A204.1 (cell line): ENCODE data around the gene VPS37C.
"Not testable (repeated sequence)": the region's sequence is repeated elsewhere in the genome, so short reads cannot be mapped to it uniquely, and the experiment has no call there.

Experiments used
- FAIRE-seq: peaks from 2 replicates; lab custom pipeline; 2012; peaks lifted over from hg19 to GRCh38; lab: Jason Lieb, UNC

VPS37C gene

DNA sequence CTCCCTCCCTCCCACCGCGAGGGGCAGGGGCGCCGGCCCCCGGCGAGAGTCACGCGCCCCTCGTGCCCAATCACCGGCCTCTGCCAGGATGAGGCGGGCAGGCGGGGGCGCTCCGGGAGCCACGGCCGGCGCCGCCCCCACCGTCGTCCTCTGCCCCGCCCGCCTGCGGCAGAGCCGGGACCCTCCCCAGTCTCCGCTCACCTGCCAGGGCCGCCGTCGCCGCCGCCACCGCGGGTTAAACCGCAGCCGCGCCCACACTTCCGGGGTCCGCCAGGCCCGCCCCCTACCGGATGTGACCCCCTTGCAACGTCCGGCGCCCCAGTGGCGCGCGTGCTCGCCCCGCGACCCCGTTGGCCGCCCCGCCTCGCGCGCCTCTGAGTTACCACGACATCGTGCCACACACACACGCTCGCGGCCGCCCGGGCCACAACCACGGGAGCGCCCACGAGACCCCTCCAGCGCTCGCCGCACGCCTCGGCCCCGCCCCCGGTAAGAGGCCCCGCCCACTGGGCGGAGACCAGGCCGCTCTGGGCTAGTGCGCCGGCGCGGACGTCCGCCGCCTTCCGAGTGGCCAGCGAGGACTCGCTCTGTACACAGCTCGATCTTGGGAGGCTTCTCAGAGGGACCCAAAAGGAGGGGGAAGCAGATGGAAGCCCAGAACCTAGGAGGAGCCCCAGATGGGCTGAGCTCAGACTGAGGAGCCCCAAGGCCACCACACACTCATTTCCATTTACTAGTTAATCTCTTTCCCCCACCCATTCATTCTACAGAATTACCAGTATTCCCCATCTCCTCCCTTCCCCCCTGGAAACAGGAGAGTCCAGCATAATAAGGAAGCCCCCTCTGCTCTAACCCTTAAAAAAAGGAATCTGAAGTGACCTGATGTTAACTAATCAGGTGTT is at the start of gene VPS37C:
Gene VPS37C, minus strand, starts transcription at position 237 of the 902 bp plus-strand sequence. CDS start 22,597 bp downstream, outside the sequence.
- FAIRE-seq: no peak

DNA sequence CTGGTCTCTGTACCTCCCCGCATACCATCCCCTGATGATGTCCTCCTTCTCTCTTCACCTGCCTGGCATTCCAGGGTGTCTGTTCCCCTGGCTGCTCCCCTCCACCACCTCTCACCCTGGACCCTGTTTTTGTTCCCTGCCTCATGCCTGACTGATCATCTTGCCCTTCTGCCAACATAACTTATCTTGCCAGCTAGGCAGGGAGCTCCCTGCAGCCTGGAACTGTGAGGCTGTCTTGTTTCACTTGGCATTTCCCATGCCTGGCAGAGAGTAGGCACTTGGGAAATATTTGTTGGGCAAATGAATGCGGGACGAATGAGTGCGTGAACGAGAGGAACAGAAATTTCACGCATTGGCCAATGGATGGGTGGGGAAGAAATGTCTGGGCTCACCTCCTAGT is 49.4 kb upstream of the VPS37C start:
- not testable (repeated sequence) for FAIRE-seq

DNA sequence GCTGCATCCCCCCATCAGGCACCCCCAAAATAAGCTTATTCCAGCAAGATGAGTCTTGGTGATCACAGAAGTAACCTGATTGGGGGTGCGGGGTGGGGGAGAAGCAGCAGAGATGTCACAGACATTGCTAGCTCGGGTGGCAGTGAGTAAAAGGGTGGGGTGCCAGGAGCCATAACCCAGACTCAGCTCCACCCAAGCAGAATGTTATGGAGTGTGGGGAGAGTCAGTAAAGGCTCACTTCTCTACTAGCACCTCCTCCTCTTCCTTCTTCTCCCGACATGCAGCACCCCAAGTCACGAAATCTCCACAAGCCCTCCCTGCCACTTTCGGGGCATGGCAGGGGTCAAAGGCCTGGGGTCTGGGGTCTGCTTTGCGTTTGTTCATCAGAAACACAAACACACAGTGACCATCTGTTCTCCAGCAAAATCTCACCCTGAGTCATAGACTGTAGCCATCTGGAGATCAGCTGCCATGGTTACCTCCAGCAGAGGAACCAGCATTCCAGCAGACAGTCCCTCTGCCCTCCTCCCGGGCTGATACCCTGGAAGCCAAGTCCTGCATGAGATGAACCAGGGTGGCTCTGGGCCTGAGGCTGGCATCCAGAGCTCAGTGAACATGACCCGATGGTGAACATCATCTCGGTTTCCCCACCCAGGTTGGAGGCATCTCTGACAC is 46.5 kb upstream of the VPS37C start:
- not testable (repeated sequence) for FAIRE-seq

DNA sequence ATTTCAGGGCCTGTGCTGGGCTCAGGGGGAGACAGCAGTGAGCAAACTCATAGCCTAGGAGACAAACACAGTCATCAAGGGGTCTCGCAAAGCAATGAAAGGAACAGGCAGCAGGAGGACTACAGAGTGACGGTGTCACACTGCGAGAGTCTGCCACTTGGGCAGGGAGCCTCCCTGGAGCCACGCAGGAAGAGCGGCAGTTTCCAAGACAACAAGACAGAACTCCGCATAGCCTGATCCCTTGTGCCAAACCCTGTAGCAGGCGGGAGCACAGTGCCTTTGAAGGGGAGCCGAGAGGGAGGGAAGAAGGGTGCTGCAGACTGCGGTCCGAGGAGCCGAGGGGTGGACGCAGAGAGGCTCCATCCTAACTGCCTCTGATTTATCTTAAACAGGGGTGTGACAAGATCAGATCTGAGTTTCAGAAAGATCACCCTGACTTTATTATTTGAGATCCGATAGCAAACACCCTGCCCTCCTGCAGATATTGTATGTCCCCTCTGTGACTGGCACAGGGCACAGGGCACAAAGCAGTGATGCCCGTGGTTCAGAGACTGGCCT is 43.4 kb upstream of the VPS37C start:
- FAIRE-seq: not testable (repeated sequence)

DNA sequence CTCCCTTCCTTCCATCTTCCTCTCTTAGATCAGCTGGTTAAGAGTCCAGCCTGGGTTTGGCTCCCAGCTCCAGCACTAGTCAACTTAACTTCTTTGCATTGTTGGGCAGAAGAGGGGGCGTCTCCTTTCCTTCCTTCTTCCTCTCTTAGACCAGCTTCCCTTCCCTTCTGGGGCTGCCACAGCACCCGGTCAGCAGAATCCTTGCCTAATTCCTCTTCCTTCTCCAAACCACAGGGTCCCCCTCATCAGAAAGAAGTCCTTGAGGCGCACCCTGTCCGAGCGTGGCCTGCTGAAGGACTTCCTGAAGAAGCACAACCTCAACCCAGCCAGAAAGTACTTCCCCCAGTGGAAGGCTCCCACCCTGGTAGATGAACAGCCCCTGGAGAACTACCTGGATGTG is 42.6 kb upstream of the VPS37C start:
- FAIRE-seq: not testable (repeated sequence)

DNA sequence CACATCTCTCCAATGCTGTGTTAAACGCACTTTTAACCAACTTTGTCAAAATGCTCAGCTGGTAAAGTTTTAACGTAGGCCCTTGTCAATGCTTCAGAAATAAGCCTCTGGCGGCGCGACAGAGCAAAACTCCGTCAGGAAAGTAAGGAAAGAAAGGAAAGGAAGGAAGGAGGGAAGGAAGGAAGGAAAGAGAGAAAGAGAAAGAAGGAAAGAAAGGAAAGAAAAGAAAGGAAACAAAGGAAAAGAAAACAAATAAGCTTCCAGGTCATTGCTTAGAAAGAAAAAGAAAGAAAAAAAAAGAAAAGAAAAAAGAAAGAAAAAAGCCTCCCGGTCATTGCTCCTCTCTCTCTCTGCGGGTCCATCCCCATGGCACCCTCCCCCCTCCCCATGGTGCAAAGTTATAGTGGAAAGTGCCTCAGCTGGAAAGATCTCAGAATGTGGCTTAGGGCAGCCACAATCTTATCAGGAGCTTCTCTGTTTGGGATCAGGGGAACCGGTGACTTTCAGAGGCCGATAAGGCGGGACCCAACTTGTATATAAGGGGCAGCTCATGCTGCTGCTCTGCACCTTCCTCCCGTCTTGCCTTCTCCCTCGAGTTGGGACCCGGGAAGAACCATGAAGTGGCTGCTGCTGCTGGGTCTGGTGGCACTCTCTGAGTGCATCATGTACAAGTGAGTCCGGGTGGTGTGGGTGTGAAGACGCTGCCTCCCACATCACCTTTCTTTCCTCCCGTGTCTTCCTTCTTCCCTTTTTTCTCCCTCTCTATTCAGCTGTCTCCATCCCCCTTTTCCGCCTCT is 41.9 kb upstream of the VPS37C start, which contains the start of gene PGA3:
Gene PGA3, plus strand, starts transcription at position 566 of the 797 bp plus-strand sequence. Its CDS starts 50 bp downstream, at position 616.
- FAIRE-seq: not testable (repeated sequence)

DNA sequence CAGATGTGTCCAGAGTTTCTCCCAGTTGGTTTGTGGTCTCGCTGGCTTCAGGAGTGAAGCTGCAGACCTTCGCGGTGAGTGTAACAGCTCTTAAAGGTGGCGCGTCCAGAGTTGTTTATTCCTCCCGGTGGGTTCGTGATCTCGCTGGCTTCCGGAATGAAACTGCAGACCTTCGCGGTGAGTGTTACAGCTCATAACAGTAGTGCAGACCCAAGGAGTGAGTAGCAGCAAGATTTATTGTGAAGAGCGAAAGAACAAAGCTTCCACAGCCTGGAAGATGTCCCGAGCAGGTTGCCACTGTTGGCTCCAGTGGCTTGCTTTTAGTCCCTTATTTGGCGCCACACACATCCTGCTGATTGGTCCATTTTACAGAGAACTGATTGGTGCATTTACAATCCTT is 40.2 kb upstream of the VPS37C start:
- no peak for FAIRE-seq

DNA sequence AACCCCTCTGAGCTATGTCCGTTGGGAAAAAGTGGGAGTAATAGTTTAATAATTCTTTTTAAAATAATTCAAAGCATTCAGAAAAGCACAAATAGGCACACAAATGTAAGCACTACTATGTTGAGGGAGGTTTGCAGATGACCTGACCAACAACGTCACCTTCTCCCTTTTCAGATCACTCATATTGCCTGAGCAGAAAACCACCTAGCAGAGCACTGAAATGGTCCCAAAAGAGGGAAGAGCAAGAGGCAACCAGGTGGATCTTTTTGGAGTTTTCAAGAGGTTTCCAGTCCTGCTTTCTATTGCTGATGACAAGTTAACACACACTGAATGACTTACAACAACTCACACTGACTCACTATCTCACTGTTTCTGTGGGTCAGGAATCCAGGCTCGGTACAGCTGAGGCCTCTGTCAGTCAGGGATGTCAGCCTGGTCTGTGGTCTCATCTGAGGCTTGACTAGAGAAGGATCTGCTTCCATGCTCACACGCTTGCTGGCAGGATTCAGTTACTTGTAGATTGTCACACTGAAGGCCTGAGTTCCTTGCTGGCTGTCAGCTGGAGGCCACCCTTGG is 37.8 kb upstream of the VPS37C start:
- FAIRE-seq: no peak

DNA sequence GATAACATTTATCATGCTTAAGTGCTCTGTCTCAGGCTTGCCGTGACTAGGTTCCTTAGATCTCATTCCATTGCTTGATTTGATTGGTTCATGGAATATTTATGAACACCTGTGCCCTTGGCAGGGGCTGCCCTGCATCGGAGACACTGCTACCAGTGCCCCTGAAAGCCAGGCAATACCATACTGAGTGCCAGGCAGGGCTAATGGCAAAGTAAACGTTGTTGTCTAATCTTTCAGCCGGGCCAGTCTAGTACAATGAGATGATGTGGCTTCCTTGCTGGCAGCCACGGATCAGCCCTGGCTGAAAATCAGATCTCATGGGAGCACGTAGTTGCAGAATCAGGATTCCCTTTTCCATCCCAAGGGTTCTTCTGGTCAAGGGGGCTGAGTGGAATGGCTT is 37.1 kb upstream of the VPS37C start:
- FAIRE-seq: no peak

DNA sequence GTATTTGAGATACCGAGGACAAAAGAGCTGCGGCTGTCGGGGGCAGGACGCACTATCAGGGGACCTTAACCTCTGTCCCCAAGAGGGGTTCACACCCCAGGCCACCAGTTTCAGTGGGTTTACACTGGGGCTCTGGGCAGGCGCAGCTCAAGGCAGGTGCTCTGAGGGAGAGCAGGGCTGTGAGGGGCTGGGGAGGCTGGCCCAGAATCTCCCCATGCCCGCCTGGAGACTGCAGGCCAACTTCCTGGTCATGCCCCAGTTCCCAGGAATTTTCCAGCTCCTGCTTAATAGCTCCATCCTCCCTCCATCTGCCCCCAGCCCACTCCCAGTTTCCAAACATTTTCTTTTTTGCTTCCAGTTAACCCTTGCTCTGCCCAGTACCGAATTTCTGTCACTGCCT is 34.5 kb upstream of the VPS37C start:
- FAIRE-seq: no peak

DNA sequence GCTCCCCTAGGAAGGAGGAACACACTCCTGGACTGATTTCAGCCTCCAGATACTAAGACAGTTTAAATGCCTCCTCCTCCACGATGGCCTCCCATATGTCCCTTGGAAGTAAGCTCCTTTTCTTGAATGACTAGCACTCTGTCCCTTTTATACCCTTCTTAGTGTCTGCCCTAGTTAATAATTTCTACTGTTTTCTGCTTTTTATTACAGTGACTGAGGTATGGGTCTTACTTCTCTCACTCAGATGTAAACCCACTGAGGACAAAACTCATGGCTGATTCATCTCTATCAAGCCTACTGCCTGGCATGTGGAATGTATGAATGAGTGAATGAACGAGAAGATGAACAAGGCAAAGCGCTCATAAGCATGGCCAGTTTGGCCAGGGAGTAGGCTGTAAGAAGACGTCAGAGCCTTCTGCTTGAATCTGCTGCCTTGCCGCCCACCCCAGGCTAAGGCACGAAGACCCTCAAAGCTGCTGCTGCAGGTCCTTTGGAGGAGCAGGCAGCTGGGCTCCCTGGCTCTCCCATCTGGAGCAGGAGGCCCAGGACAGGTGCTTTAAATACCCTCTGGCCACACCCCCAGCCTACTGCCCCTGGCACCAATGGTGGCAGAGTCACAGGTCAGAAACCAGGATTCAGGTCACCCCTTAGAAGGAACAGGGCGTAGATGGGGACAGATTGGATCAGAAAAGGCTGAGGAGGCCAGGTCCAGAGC is 33.9 kb upstream of the VPS37C start:
- no peak for FAIRE-seq

DNA sequence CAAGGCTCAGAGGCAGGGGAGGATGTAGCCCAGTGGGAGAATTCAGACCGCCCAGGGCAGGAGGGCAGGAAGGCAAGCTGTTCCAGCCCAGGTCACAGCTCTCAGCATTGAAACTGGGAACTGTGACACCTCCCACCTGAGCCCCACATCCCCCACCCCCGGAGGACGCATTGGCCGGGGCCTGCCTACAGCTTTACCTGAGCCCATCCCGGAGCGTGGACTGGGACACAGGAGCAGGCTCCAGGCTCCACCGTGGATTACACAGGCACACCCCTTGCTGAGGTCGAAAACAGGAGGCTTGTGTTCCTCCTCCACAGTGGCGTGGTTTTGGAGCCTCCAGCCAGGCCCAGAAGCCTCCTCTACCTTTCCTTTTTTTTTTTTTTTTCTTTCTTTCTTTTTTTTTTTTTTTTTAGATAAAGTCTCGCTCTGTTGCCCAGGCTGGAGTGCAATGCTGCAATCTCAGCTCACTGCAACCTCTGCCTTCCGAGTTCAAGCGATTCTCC is 33.0 kb upstream of the VPS37C start:
- no peak for FAIRE-seq

DNA sequence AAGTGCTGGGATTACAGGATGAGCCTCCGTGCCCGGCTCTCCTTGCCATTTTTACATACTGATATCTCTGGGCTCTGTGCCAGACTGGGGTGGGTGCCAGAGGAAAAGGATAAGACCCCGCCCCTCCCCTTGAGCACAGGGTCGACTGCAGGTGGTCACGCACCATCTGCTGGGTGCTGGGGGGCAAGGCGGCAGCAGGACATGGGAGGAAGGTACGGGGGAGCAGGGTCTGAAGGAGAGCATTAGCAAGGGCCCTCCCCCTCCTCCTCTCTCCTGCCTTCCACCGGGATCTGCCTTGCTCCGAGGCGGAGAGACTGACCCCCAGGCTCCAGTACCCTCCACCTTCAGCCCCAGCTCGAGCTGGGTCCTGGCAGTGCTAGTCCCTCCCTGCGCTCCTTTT is 32.4 kb upstream of the VPS37C start:
- no peak for FAIRE-seq

DNA sequence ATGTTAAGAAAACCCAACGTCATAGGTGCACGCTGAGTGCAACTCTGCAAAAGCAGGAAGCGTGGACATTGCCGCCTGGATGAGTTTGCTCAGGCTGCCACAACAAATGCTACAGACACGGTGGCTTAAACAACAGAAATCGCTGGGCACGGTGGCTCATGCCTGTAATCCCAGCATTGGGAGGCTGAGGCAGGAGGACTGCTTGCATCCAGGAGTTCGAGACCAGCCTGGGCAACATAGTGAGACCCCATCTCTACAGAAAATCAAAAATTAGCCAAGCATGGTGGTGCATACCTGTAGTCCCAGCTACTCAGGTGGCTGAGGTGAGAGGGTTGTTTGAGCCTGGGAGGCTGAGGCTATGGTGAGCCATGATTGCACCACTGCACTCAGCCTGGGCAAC is 28.7 kb upstream of the VPS37C start:
- no peak for FAIRE-seq

DNA sequence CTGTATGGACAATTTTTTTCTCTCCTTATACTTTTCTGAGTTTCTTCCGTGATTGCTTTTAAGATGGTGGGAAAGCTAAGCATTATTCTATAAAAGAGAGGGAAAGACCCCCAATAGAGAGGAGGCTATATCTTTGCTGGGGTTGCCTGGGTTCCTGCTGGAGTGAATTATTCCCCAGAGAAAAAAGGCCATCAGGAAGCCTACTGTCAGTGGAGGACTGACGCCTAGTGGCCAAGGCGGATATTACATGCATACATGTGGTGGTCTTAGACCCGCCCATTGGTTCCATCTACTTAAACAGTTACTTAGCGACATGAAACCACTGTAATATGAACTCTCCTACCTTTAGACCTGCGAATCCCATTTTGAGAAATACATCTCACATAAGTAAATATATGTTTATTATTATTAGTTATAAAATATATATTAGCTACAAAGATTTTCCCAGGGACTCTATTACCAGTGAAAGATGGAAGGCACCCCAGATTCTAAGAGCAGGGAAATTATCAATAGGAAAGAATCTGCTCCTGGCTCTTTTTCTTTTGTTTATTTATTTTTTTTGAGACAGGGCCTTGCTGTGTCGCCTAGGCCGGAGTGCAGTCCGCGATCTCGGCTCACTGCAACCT is 26.4 kb upstream of the VPS37C start:
- FAIRE-seq: peak; percentile 60

DNA sequence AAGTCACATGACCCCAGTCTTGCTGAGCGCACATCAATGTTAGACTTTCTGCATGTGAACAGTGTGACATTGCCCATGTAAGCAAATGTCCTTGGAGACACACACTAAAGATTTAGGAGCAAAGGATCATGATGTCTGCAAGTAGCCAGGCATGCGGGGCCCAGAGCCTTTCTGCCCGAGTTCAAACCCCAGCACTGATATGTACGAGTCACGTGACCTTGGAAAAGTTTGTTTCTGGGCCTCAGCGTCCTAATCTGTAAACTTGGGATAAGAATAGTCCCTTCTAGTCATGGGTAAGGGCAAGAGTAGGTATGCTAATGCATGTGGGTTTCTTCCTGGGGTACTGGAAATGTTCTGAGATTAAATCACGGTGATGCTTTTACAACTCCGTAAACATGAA is 25.3 kb upstream of the VPS37C start:
- FAIRE-seq: no peak

DNA sequence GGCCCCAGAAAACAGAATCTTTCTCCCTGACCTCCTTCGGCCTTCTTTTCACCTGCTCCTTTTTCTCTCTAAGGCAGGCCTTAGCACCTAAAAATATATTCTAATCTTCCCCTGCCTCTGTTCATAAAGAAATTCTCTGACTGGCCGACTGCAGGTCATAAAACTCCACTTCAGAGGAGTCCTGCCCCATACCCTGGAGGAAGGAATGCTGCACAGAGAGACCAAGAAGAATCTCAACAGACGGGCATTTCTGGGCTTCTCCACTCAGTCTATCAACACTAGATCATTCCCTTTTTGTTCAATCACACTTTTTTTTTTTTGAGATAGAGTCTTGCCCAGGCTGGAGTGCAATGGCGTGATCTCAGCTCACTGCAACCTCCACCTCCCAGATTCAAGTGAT is 22.4 kb upstream of the VPS37C start:
- no peak for FAIRE-seq

DNA sequence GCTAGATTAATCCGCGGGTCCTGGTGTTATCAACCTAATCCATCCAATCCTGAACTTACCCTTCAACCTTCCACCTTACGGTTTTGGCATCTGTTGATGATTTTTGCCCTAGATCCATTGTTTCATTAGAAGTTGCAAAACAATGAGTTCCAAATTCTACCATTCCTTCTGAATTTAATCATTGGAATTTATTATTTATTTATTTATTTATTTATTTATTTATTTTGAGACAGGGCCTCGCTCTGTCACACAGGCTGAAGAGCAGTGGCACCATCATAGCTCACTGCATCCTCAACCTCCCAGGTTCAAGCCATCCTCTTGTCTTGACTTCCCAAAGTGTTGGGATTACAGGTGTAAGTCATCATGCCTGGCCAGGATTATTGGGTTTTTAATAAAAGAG is 20.3 kb upstream of the VPS37C start:
- no peak for FAIRE-seq

DNA sequence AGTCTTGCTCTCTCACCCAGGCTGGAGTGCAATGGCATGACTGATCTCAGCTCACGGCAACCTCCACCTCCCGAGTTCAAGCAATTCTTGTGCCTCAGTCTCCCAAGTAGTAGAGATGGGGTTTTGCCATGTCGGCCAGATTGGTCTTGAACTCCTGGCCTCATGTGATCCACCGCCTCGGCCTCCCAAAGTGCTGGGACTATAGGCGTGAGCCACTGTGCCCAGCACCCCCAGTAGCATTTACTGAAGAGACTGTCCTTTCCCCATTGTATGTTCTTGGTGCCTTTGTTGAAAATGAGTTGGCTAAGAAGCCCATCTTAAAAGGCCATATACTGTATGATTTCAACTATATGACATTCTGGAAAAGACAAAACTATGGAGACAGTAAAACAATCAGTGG is 19.0 kb upstream of the VPS37C start:
- not testable (repeated sequence) for FAIRE-seq

DNA sequence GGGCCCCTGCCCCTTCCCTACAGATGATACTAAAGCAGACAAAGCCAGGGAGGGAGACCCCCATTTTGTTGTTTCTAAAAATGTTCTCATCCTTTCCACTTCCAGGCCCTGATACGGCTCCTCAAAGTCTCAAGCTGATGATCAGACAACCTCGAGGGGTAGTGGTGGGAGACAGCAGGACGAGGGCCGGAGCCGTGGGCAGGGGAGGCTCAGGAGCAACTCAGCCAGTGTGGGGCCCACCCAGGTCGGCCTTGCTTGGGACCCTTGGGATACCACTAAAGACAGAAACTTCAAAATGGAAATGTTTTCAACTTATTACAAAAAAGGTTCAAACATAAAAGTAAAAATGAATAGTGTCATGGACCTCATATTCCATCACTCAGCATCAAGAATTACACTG is 15.2 kb upstream of the VPS37C start:
- no peak for FAIRE-seq

DNA sequence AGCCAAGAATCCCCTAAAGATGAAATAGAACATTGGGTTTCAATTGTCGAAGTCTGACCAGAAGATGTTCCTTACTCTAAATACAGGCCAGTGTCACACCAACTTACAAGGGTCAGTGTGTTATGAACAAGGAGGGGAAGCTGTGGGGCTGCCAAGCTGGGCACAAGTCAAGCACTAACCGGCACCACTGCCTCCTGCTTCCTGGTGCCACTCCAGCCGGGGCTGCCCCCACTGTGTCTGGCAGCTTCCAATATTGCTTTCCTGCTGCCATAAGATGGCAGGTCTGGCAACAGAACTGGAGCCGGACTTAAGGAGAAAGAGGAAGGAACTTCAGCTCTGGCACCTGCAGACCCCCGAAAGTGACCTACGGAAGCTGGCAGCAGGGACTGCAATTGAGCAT is 13.7 kb upstream of the VPS37C start:
- no peak for FAIRE-seq
